Neuron (in vitro differentiated cells): ENCODE results near the gene OR6B3.
"Not testable (repeated sequence)": the region's sequence is repeated elsewhere in the genome, so short reads cannot be mapped to it uniquely, and the experiment has no call there.

ENCODE experiments used
- H2AFZ ChIP-seq: one replicate; pipeline ENCODE4 v1.6.1; 2013; ENCODE audit warnings: low read depth, mild to moderate bottlenecking, inconsistent platforms, low read length, moderate library complexity
- H3K27me3 ChIP-seq: one replicate; pipeline ENCODE4 v1.6.1; 2013; ENCODE audit warnings: low read length; ENCODE audit not compliant: insufficient read depth
- H3K36me3 ChIP-seq: one replicate; pipeline ENCODE4 v1.6.1; 2013; ENCODE audit warnings: low read length; ENCODE audit not compliant: insufficient read depth
- H3K4me1 ChIP-seq: one replicate; pipeline ENCODE4 v1.6.1; 2013; ENCODE audit warnings: low read length; ENCODE audit not compliant: insufficient read depth
- H3K4me3 ChIP-seq: 2 replicates; pipeline ENCODE4 v1.5.1; 2013; ENCODE audit warnings: mild to moderate bottlenecking, low read length, moderate library complexity
- H3K9me3 ChIP-seq: one replicate; pipeline ENCODE4 v1.6.1; 2013; ENCODE audit warnings: low read length

The OR6B3 gene

DNA sequence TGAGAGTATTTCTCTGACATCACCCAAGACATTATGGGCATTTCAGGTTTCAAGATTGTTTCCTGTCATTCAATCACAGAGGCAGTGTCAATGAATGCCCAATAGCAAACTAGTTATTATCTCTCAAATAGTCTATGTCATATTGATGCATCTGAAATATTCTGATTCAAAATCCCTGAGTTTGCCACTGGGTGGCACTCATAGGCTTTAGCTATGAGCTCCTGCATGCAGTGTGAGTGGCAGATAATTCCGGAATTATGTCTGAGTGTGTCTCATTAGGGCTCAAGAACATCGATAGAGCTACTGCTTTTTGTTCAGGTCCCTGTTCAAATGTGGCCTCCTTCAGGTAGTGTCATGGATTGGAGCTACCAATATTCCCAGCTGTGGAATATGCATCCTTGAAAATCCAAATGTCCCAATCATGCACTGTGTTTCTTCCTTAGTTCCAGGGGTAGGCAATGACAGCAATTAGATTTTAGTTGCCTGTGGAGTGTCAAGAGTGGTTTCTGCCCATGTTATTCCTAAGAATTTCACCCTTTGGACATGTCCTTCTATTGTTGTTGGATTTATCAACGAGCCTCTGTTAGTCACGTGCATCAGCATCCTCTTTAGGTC is 7.8 kb upstream of the OR6B3 start:
- H2AFZ ChIP-seq: no peak overlapping the region
- no peaks in the 10 kb centered on the region for H3K4me1 ChIP-seq
- peaks cover 20% of the 10 kb centered on the region for H3K27me3 ChIP-seq
- H3K4me3 ChIP-seq: no peak overlapping the region
- H3K36me3 ChIP-seq: no peaks in the 10 kb centered on the region
- no peaks in the 10 kb centered on the region for H3K9me3 ChIP-seq

DNA sequence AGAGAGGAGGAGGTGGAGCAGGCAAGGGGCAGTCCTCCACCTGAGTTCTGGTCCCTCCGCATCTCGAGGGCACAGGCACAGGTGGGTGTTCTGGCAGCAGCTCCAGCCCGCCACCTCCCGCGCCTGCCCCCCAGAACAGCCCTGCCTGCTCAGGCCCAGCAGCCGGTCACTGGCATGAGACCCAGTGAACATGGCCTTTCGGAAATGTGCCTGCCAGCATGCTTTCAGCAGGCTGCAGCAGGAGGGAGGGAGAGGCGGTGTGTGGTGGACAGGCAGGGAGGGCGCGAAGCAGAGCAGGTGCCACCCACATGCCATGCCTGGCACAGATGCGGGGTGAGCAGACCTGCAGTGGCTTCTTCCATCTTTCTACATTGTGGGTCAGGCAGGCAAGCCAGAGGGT is 3.4 kb upstream of the OR6B3 start:
- Histone ChIP-seq H3K4me3 (no peak overlapping the region), H3K27me3 (peaks cover 46% of the 10 kb centered on the region), H3K9me3 (no peaks in the 10 kb centered on the region), H3K36me3 (no peaks in the 10 kb centered on the region), H2AFZ (no peak overlapping the region), H3K4me1 (no peaks in the 10 kb centered on the region)

GRCh38 chr2:240055177-240055917 is 2.0 kb upstream of the OR6B3 start:
- H3K36me3 ChIP-seq: no peaks in the 10 kb centered on the region
- H2AFZ ChIP-seq: no peak overlapping the region
- H3K4me3 ChIP-seq: no peak overlapping the region
- H3K9me3 ChIP-seq: no peaks in the 10 kb centered on the region
- peaks cover 46% of the 10 kb centered on the region for H3K27me3 ChIP-seq
- no peaks in the 10 kb centered on the region for H3K4me1 ChIP-seq

DNA sequence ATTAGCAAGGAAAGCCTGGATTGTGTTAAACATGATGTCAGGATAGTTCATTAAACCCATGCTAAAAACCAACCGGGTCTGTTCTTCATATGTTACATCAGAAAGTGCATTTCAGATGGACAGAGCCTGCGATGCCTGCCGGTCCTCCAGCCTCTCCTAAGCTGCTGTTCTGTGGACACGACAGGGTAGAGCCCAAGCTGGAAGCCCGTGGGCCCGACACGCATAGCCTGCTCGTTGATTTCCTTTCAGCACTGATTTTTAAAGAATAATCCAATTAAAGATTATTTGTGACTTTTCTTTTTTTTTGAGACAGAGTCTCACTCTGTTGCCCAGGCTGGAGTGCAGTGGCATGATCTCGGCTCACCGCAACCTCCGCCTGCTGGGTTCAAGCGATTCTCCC is 797 bp downstream of the OR6B3 start:
- Histone ChIP-seq H2AFZ (no peak overlapping the region), H3K9me3 (no peaks in the 10 kb centered on the region), H3K27me3 (peaks cover 55% of the 10 kb centered on the region), H3K36me3 (no peaks in the 10 kb centered on the region), H3K4me1 (no peaks in the 10 kb centered on the region), H3K4me3 (no peak overlapping the region)

DNA sequence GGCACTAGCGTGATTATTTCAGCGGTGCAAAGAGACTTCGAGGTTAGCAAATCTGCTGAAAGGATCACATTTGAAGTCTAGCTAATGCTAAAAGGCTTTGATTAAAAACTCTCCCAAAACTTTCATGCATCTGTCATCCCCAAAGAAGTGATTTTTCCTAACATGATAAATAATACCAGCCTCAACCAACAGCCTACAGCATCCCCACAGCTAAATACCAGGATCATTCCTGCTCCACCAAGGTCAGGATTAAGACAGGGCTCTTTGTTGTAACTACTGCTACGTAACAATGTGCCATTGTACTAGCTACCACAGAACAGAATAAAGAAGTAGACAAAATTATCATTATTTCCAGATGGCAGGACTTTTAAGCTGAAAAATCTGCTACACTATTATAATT is 1.6 kb downstream of the OR6B3 start:
- Histone ChIP-seq H3K9me3 (no peaks in the 10 kb centered on the region), H3K4me1 (no peaks in the 10 kb centered on the region), H3K4me3 (no peak overlapping the region), H2AFZ (no peak overlapping the region), H3K27me3 (peaks cover 56% of the 10 kb centered on the region), H3K36me3 (no peaks in the 10 kb centered on the region)

DNA sequence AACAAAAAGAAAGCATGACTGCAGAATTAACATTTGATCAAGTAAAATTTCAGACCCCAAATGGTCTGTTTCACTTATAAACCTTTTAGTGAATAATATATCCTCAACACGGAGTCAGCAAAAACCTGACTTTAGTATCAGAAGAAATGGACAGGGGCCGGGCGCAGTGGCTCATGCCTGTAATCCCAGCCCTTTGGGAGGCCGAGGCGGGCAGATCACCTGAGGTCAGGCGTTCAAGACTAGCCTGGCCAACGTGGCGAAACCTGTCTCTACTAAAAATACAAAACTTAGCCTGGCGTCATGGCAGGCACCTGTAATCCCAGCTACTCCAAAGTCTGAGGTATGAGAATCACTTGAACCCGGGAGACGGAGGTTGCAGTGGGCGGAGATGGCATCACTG is 3.0 kb downstream of the OR6B3 start:
- Histone ChIP-seq H3K36me3 (no peaks in the 10 kb centered on the region), H3K4me3 (no peak overlapping the region), H2AFZ (no peak overlapping the region)

DNA sequence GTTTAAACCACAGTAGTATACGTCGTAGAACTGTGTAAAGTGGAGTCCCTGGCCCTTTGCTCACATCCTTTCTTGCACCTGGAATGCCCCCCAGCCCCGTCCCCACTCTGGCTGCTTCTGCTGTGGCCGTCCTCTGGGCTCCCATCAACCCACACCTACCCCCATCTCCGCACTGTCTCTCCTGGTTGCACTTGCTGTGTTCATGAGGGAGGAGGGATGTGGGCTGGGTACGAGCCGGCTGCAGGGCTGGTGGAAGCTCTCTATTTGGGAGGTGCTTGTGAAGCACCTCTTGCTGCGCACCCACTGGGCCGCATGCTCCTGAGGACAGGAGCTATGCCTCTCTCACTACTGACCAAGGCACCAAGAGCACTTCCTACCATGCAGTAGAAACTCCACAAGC is 5.1 kb downstream of the OR6B3 start:
- Histone ChIP-seq H2AFZ (no peak overlapping the region), H3K27me3 (peaks cover 35% of the 10 kb centered on the region), H3K4me3 (no peak overlapping the region), H3K9me3 (no peaks in the 10 kb centered on the region), H3K36me3 (no peaks in the 10 kb centered on the region), H3K4me1 (no peaks in the 10 kb centered on the region)

More for the DNA sequence above, 3.0 kb downstream of the OR6B3 start:
- Histone ChIP-seq H3K27me3 (peaks cover 48% of the 10 kb centered on the region), H3K9me3 (no peaks in the 10 kb centered on the region), H3K4me1 (no peaks in the 10 kb centered on the region)

- peaks cover 49% of the 10 kb centered on the region for H3K27me3 ChIP-seq
- no peaks in the 10 kb centered on the region for H3K9me3 ChIP-seq
- H2AFZ ChIP-seq: no peak overlapping the region
- no peak overlapping the region for H3K4me3 ChIP-seq
- no peaks in the 10 kb centered on the region for H3K4me1 ChIP-seq
- H3K36me3 ChIP-seq: no peaks in the 10 kb centered on the region
These were observed 8.2 kb downstream of the OR6B3 start for GRCh38 chr2:240045098-240045497.

DNA sequence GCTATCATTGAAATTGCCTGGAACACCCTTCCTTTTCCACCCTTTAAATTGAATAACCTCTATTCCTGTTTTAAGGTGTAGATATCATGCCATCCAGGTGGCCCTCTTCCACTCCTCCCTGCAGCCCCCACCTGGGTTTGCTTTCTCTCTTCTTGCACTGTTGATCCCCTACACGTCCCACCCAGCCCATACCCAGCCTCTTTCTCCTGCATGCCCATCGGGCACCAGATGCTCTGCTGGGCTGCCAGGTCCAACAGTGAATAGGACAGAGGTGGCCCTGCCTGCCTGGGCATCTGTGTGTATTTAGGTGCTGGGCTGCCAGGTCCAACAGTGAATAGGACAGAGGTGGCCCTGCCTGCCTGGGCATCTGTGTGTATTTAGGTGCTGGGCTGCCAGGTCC is 9.2 kb downstream of the OR6B3 start:
- peaks cover 50% of the 10 kb centered on the region for H3K27me3 ChIP-seq
- H3K4me3 ChIP-seq, H3K9me3 ChIP-seq, H2AFZ ChIP-seq, H3K4me1 ChIP-seq, H3K36me3 ChIP-seq: not testable (repeated sequence)

DNA sequence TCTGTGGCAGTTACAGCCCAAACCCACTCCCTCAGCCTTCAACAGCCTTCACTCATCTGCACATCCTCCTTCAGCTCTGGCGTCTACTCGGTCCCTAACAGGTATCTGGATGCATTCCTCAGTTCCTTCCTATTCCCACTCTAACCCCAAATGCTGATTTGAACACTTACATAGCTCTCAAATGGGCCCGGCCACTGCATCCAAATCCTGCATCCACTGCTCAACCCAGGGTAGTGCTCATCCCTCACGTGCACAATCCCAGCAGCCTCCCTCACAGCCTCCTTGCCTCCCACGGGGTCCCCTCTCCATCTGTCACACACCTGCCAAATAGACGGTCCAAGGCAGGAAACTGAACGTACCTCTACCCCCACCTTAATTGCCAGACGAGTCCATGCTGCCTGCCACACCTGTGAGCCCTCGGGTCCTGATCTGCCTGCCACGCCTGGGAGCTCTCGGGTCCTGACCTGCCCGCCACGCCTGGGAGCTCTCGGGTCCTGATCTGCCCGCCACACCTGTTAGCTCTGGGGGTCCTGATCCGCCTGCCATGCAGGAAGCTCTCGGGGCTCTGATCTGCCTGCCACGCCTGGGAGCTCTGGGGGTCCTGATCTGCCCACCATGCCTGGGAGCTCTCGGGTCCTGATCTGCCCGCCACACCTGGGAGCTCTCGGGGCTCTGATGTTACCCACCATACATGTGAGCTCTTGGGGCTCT is 9.9 kb downstream of the OR6B3 start:
- Histone ChIP-seq H3K36me3 (no peaks in the 10 kb centered on the region), H3K9me3 (no peaks in the 10 kb centered on the region), H2AFZ (no peak overlapping the region), H3K27me3 (peaks cover 49% of the 10 kb centered on the region), H3K4me1 (no peaks in the 10 kb centered on the region), H3K4me3 (no peak overlapping the region)

GRCh38 chr2:240042740-240043139 is 10.6 kb downstream of the OR6B3 start:
- peaks cover 45% of the 10 kb centered on the region for H3K27me3 ChIP-seq
- H3K4me1 ChIP-seq: no peaks in the 10 kb centered on the region
- H2AFZ ChIP-seq: no peak overlapping the region
- no peak overlapping the region for H3K4me3 ChIP-seq
- no peaks in the 10 kb centered on the region for H3K36me3 ChIP-seq
- H3K9me3 ChIP-seq: no peaks in the 10 kb centered on the region

GRCh38 chr2:240041363-240041762 is 12.0 kb downstream of the OR6B3 start:
- Histone ChIP-seq H3K27me3 (peaks cover 32% of the 10 kb centered on the region), H3K36me3 (no peaks in the 10 kb centered on the region)

DNA sequence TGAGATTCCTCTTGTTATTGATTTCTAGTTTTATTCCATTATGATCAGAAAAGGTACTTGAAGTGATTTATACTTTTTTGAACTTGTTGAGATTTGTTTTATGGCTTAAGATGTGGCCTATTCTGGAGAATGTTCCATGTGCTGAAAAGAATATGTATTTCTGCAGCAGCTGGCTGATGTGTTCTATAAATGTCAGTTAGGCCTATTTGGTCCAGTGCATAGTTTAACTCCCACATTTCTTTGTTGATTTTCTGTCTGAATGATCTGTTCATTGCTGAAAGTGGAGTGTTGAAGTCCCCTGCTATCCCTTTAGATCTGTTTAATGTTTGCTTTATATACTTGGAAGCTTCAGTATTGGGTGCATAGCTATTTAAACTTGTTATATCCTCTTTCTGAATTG is 16.0 kb downstream of the OR6B3 start:
- H3K9me3 ChIP-seq: no peaks in the 10 kb centered on the region
- peaks cover 28% of the 10 kb centered on the region for H3K27me3 ChIP-seq
- no peak overlapping the region for H2AFZ ChIP-seq

More at GRCh38 chr2:240041363-240041762, 12.0 kb downstream of the OR6B3 start:
- Histone ChIP-seq H2AFZ (no peak overlapping the region), H3K9me3 (no peaks in the 10 kb centered on the region), H3K4me1 (no peaks in the 10 kb centered on the region), H3K4me3 (no peak overlapping the region)

More for the DNA sequence above, 16.0 kb downstream of the OR6B3 start:
- Histone ChIP-seq H3K4me1 (no peaks in the 10 kb centered on the region), H3K4me3 (no peak overlapping the region), H3K36me3 (no peaks in the 10 kb centered on the region)
